Testis (tissue), 3 donors: ENCODE measurements around the gene CD34. TPM values are rescaled to one million over a fixed set of nuclear protein-coding genes. Genes with fewer than 3 reads are reported as not detected.

ENCODE experiments used
- DNase-seq: peaks from one replicate; pipeline ENCODE4 v3.0.0-alpha.2; 2019
- H3K27ac ChIP-seq, 2 donors: fragments of 200-600 bp; sonication (generic); one replicate each; pipeline ENCODE4 v1.5.1; 2019
- H3K27me3 ChIP-seq: fragments of 200-600 bp; sonication (generic); one replicate; pipeline ENCODE4 v1.5.1; 2019
- H3K36me3 ChIP-seq: fragments of 200-600 bp; sonication (generic); one replicate; pipeline ENCODE4 v1.5.1; 2017; ENCODE audit warnings: low read depth; ENCODE audit errors: missing control alignments
- H3K4me1 ChIP-seq: fragments of 200-600 bp; sonication (generic); one replicate; pipeline ENCODE4 v1.5.1; 2019
- H3K4me3 ChIP-seq, 2 donors: fragments of 200-600 bp; sonication (generic); one replicate each; pipeline ENCODE4 v1.5.1; 2017 to 2019
- H3K9me3 ChIP-seq: fragments of 200-600 bp; sonication (generic); one replicate; pipeline ENCODE4 v1.5.1; 2017
- CTCF ChIP-seq, 3 experiments: fragments of 450-650 bp in 2 of 3; fragments of 200-600 bp in 1 of 3; sonication (generic) in 1 of 3; IDR thresholded peaks; one replicate each; pipeline ENCODE4 v1.5.1; 2016 to 2019; ENCODE audit warnings: antibody characterized with exemption in 3 of 3, mild to moderate bottlenecking in 2 of 3, moderate library complexity in 1 of 3
- POLR2A ChIP-seq: fragments of 450-650 bp; IDR thresholded peaks from one replicate; pipeline ENCODE4 v1.6.1; 2017; ENCODE audit warnings: antibody characterized with exemption, mild to moderate bottlenecking, moderate library complexity
- WGBS, 2 donors: methylation state at CpG; one replicate each; pipeline ENCODE4 v1.1.5; 2018; 5-methylcytosine and 5-hydroxymethylcytosine counted together
- intact Hi-C: fragments of 100-400 bp; cut with DNase I; formaldehyde crosslinking; loops from one replicate; pipeline ENCODE4 v1.15.1; 2023; ENCODE audit warnings: low total_unique reads
- polyA plus RNA-seq: library from polyadenylated mRNA; stranded (reverse); fragments of 350-450 nt; fragmentation: Illumina TruSeq; extraction: RNeasy Lipid Tissue Mini Kit (QIAGEN cat#74804); gene quantifications from one replicate; pipeline ENCODE4 v1.2.3, GENCODE V29; 2014; ENCODE audit warnings: low read depth, low replicate concordance; ENCODE audit not compliant: insufficient read depth
- total RNA-seq, 2 donors: library from RNA; depleted of rRNA; stranded (reverse); fragments of >200 nt; gene quantifications; one replicate each; pipeline ENCODE4 v1.2.3, GENCODE V29; 2016

Gene CD34
- total and polyA plus RNA-seq, 3 donors from 2014 or later: 28.3 to 70.7 (median 32.5) TPM

GRCh38 chr1:207873055-207873890, 37.7 kb downstream of the CD34 start:
- WGBS, 2 donors: 39 to 50% methylated on average over 8 of the region's 8 CpGs
- intact Hi-C loops: no loop called here

GRCh38 chr1:207872621-207873020, 38.3 kb downstream of the CD34 start:
- no peaks in the 10 kb centered on the region for H3K36me3 ChIP-seq
- no peak for DNase-seq
- H3K9me3 ChIP-seq: no peaks in the 10 kb centered on the region
- 86 to 93% methylated on average over 2 of the region's 2 CpGs for WGBS, 2 donors
- intact Hi-C loops: no loop called here
- peaks cover 13% of the 10 kb centered on the region for H3K4me1 ChIP-seq
- no peak overlapping the region for H3K4me3 ChIP-seq
- TF ChIP-seq POLR2A (no peak), CTCF (IDR thresholded peaks at IDR 0.05) (no peak)
- H3K27ac ChIP-seq: no peak overlapping the region
- H3K27me3 ChIP-seq: no peaks in the 10 kb centered on the region

More at GRCh38 chr1:207873055-207873890, 37.7 kb downstream of the CD34 start:
- H3K27me3 ChIP-seq: no peaks in the 10 kb centered on the region
- DNase-seq: no peak
- no peaks in the 10 kb centered on the region for H3K9me3 ChIP-seq
- no peak for TF ChIP-seq POLR2A
- no peak for TF ChIP-seq CTCF (IDR thresholded peaks at IDR 0.05)
- no peak overlapping the region for H3K27ac ChIP-seq
- H3K36me3 ChIP-seq: no peaks in the 10 kb centered on the region
- H3K4me3 ChIP-seq: no peak overlapping the region
- H3K4me1 ChIP-seq: peaks cover 11% of the 10 kb centered on the region

GRCh38 chr1:207871117-207871649, 39.7 kb downstream of the CD34 start:
- H3K27ac ChIP-seq: no peak overlapping the region
- no peaks in the 10 kb centered on the region for H3K9me3 ChIP-seq
- no peaks in the 10 kb centered on the region for H3K36me3 ChIP-seq
- DNase-seq: no peak
- TF ChIP-seq POLR2A (no peak), CTCF (IDR thresholded peaks at IDR 0.05) (no peak)
- peaks cover 27% of the 10 kb centered on the region for H3K4me1 ChIP-seq
- WGBS, 2 donors: 85 to 87% methylated on average over 6 of the region's 6 CpGs
- intact Hi-C loops: no loop called here
- no peaks in the 10 kb centered on the region for H3K27me3 ChIP-seq
- no peak overlapping the region for H3K4me3 ChIP-seq

- H3K4me3 ChIP-seq: no peak overlapping the region
- H3K4me1 ChIP-seq: peaks cover 29% of the 10 kb centered on the region
- DNase-seq: no peak
- H3K9me3 ChIP-seq: no peaks in the 10 kb centered on the region
- intact Hi-C loops: no loop called here
- 71 to 77% methylated on average over 4 of the region's 4 CpGs for WGBS, 2 donors
- no peak overlapping the region for H3K27ac ChIP-seq
- TF ChIP-seq CTCF (IDR thresholded peaks at IDR 0.05): no peak
- H3K27me3 ChIP-seq: no peaks in the 10 kb centered on the region
- no peaks in the 10 kb centered on the region for H3K36me3 ChIP-seq
These were observed 40.5 kb downstream of the CD34 start for GRCh38 chr1:207870306-207871031.
